Measurements from ENCODE around the gene CD8A.
A peak's percentile ranks its signal among the peaks of the same experiment; 100 is the strongest.

The CD8A gene

DNA sequence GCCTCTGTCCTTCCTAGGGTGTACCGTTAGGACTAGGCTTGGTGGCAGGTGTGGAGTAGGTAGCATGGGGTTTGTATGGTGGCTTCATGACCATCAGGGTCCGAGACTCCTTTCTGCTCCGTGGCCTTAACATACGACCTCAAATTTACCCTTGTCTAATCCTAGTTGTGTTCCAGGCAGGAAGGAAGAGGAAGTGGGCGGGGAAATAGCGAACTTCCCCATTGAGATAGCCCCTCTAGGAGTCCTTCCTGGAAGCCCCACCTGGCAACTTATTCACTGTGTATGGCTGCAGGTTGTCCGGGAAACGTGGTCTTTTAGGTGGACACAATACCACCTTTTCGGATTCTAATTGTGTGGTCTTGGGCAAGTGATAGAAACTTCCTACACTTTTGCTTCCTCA, 9.3 kb downstream of the CD8A start:
- FAIRE-seq = no peak
- no peak for DNase-seq (ENCODE audit: extremely low spot score, insufficient read length, low read depth)

DNA sequence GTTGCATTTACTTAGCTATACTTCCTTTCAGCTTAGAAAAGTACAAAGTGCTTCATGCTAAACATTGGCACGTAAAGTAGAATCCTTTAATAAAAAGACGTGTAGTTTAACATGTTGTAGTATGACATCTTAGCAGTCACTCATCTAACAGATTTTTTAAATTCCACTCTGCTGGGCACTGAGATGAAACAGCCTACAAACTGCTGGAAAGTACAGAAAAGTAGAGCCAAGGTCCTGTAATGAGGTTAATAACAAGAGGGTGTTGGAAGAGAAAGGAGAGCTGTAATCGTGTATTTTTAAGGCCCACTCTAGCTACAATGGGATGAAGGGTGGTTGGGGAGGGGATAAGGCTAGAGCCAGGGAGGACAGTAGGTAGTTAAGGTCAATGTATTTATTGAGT, 10.7 kb downstream of the CD8A start:
- DNase-seq (ENCODE audit: extremely low spot score, insufficient read length, low read depth) (no peak), FAIRE-seq (no peak)

DNA sequence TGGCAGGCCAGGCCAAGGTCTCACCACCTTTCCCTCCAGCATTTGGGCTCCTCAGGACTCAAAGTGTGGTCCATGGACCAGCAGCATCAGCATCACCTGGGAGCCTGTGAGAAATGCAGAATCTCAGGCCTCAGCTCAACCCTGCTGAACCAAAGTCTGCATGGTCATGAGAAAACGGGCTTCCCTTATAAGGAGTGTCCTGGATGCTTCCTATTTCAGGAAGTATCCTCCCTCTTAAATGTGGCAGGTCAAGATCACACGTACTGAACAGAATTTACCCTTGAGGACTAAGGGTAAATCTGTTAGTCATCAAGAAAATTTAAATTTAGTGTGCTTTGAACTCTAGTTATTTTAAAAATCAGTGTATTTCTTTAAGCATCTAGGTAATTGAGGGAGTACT, 11.8 kb downstream of the CD8A start:
- FAIRE-seq (no peak), DNase-seq (ENCODE audit: extremely low spot score, insufficient read length, low read depth) (no peak)

DNA sequence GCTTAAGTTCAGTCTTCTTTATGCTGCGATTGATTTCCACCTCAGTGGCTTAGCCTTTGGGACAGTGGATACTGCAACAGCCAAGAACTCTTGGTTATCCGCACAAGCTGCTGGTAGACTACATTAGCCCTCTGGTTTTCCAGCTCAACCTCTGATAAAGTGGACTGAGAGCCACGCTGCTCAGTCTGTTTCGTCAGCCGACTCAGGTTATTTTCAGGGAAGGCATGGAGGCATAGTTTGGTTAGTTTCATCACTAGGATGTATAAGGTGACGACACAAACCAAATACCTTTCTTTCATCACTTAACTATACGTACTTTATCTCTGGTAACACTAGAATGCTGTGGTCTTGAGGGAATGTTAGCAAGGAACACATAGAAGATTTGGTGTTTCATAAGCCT, 14.2 kb downstream of the CD8A start:
- FAIRE-seq = no peak

DNA sequence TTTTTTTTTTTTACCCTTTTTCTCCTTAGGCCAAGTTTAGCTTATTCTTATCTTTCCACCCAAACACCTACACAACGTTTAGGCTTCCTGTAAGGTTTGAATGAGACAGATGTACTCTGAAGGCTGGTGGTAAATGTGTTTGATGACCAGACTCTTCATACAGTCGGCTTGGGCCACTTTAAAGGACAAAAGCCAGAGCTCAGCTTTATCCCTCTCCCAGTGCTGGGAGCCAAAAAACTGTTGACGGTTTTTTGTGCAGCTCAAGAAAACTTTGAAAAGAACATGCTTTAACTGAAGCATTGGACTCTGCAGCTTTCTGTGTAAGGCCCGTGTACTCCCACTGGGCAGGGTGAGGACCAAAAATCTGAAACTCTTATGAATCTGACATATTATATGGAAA, 15.4 kb downstream of the CD8A start:
- DNase-seq (ENCODE audit: extremely low spot score, insufficient read length, low read depth) = no peak
- no peak for FAIRE-seq

More for the DNA sequence above, 14.2 kb downstream of the CD8A start:
- DNase-seq (ENCODE audit: extremely low spot score, insufficient read length, low read depth) = no peak

DNA sequence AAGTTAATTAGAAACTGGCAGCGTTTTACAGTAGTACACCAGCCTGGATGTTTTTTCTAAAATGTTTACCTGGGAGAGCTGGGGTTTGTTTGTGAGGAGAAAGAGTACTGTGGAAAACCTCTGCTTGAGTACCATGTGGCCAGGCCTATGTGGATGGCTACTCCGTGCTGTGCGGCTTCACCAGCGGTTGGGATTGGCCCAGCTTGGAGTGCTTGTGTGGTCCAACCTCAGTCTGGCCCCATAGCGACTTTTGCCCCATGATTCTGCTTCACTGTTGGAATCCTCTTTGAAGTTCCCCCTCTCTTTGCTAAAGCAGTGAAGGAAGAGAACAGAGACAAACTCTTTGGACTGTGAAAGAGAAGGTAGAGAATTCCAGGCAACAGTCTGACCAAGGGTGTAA, 15.9 kb downstream of the CD8A start:
- DNase-seq (ENCODE audit: extremely low spot score, insufficient read length, low read depth) (no peak), FAIRE-seq (no peak)

DNA sequence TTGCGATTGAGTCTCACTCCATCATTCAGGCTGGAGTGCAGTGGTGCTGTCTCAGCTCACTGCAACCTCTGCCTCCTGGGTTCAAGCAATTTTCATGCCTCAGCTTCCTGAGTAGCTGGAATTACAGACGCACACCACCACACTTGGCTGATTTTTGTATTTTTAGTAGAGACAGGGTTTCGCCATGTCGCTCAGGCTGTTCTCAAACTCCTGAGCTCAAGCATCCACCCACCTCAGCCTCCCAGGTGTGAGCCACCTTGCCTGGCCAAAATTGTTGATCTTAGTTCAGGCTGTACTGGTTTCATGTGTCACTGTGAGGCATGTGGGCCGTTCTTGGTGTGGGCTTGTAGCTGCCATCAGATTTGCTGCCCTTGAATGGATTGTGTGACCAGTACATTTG, 18.1 kb downstream of the CD8A start:
- FAIRE-seq (no peak), DNase-seq (ENCODE audit: extremely low spot score, insufficient read length, low read depth) (no peak)

DNA sequence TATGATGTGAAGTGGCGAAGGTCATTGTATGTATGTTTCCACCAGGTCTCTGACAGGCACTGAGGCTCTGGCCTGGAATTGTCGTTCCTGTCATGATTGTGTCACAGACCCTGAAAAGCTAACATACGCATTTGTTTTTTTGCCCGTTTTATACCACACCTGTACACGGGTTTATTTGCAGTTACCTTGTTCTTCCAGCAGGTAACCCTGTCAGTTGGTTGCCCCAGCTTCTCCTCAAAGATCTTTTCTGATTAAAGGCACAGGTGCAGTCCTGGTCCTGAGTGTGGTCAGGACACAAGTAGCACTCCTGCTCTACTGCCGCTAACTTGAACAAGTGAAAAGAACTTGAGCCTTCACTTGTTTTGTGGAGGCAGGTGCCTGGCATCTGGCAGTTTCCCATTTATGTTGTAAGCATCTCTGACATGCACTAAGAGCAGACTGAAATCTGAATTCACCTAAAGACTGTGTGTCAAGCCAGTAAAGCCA, 19.9 kb downstream of the CD8A start:
- no peak for FAIRE-seq
- DNase-seq (ENCODE audit: extremely low spot score, insufficient read length, low read depth) = no peak

DNA sequence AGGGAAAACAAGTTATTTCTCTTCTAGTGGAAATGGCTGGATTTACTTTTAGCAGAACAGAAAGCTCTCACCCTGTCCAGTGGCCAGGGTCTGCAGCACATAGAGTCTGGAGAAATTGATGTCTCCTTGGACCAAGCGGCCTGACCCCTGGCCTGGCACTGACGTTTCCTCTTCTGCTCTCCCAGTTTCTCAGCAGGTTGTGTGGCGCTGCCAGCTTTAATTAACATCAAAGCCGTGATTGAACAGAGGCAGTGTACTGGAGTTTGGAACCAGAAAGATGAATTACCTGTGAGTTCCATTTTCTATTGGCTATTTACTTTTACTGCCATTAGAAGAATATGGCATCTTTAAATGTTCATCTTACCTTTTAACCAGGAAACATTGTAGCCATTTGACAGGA, 20.9 kb downstream of the CD8A start:
- FAIRE-seq = no peak
- no peak for DNase-seq (ENCODE audit: extremely low spot score, insufficient read length, low read depth)

DNA sequence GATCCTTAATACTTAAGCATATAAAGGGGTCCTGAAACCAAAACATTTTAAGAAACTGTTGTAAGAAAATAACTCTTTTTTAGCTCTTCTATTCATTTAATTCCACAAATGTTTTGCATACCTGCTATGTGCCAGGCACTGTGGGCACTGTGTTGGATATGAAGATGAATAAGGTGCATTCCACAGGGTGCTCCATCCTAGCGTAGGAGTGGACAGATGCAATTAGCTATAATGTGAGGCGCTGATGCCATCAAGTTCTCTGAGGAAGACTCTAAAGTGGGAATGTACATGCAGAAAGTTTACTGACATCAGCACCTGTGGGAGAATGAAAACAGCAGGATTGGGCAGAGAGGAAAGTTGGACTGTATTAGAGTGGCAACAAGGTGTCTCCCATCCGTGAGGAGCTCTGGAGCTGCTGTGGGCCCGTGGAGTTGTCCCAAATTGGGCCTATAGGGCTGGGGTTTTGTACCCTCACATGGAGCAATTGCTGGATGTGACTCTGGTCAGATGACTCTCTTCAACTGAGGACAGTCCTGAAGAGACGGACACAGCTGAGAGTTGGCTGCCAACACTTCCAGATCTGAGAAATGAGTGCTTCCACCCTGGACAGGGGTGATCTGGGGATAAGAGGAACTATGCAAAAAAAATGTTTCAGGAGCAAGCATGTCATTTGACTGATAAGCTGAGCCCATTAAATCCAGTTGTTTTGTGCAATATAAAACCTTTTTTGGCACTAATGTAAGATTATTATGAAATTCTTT, 22.3 kb downstream of the CD8A start:
- no peak for FAIRE-seq

DNA sequence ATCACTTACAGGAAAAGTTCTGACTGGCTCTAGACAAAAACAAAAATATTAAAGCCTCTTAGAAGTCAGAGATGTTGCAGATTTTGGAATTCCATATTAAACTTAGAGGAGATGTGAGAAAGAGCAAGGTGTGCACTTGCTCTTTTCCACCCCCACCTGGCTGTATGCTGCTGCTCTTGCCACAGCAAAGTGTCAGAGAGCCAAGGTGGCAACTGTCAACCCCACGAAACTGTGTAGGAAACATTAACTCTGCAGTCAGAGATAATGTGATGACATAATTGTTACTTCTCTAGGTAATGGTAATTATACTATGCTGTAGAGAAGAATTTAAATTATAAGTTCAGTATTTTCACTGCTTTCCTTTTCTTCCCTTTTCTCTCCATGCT, 25.4 kb downstream of the CD8A start:
- DNase-seq (ENCODE audit: extremely low spot score, insufficient read length, low read depth) = no peak
- FAIRE-seq = no peak

More for the DNA sequence above, 22.3 kb downstream of the CD8A start:
- no peak for DNase-seq (ENCODE audit: extremely low spot score, insufficient read length, low read depth)

DNA sequence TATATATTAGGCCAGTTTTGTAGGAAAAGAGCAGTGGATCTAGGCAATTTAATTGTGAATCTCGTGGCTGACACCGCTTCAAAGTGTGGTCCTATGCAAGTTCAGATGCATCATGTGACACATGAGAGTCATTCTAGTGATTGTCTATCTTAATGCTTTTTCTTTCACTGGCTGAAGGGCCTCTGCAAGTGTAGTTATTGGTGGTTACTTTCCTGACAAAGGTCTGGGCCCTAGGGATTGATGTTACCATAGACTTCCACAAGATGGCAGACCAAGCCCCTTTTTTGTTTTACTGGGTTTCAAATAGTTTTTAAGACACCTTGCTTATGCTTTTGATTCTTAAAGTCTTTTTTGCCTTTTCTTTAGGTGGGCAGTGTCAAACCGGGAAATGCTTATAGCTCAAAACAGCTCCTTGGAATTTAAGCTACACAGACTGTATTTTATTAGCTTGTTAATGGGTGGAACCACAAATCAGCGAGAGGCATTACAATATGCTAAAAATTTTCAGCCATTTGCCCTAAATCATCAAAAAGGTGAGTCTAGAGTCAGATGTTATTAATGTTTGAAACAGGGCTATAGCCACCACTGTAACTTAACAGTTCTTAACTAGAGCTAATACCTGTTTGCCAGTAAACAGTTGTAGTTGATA, 25.9 kb downstream of the CD8A start:
- FAIRE-seq = peak; percentile 83
- DNase-seq (ENCODE audit: extremely low spot score, insufficient read length, low read depth) = peak; percentile 12

DNA sequence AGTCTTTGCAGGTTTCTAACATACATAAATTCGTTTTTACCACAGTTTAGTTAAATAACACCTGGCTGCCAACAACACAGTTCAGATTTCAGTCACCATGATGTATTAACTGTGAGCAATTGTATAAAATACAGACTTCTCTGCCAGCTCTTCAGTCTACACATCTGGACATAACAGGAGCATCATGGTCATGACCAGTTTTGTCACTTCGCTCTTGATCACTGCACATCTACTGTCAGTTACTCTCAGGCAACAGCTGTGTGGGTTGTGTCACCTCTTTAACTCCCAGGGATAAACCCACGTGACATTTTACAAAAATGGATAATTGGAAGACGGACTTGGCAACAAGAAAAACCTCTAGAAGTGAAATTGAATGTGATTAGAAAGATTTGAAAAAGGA, 30.3 kb downstream of the CD8A start:
- DNase-seq (ENCODE audit: extremely low spot score, insufficient read length, low read depth) (no peak), FAIRE-seq (no peak)

DNA sequence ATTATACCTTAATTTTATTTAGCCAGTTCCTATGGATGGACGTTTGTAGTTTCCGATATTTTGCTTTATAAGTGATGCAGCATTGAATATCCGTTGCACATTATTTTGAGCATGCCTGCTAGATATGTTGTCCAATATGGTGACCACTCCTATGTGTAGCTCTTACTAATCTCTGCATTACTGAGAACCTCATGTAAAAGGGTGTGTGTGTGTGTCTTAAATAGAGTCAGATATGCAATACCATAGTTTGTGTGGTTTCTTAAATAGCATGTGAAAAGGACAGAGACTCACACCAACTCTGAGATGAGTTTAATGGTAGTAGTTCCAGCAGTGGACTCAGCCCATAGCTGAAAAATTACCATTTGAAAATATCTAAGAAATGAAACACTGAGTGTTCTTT, 32.3 kb downstream of the CD8A start:
- FAIRE-seq (no peak), DNase-seq (ENCODE audit: extremely low spot score, insufficient read length, low read depth) (no peak)

DNA sequence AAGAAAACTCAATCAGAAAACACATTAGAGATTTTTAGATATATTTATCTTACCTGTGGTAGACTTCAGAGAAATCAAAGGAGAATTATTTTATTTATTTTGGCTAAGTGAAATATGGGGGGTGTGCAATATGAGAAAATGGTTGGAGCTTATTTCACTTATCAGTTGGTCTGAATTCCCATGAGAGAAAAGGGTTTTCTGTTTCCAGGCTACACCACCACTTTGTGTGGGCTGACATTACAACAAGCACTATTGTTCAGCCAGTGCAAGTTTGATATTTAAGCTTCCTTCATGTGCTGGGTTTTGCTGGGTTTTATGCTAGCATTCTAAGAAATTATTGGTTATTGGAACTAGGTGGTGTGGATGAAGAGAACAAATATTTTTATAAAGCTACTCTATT, 37.1 kb downstream of the CD8A start:
- no peak for FAIRE-seq
- DNase-seq (ENCODE audit: extremely low spot score, insufficient read length, low read depth) = no peak

DNA sequence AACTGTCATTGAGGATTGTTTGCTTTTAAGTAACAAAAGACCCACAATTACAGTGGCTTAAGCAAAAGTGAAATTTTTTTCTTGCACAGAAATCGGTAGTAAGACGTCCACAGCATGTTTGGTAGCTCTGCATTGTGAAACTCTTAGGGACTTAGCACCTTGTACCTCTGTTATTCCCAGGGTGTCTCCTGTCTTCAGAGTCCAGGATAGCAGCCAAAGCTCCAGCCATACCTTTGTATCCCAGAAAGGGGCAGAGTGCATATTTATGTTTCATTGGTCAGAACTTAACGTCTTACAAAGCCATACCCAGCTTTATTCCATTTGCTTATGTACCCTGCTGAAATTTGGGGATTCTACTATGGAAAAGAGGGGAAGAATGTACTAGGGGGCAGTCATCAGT, 37.8 kb downstream of the CD8A start:
- DNase-seq (ENCODE audit: extremely low spot score, insufficient read length, low read depth) (no peak), FAIRE-seq (peak; percentile 24)

DNA sequence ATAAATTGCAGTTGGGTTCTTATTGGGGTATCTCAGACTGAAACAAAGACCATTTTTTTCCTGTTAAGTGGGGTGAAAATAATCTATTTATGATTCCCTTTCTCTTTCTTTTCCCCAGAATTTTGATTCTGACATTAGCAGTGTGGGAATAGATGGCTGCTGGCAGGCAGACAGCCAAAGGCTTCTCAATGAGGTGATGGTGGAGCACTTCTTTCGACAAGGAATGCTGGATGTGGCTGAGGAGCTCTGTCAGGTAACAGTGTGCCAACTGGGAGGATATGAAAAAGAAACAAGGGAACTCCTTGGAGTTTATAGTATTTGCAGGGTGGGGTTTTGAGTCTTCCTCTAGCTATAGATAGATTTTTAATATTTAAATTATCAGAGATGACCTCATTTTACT, 38.9 kb downstream of the CD8A start:
- DNase-seq (ENCODE audit: extremely low spot score, insufficient read length, low read depth) (no peak), FAIRE-seq (no peak)

DNA sequence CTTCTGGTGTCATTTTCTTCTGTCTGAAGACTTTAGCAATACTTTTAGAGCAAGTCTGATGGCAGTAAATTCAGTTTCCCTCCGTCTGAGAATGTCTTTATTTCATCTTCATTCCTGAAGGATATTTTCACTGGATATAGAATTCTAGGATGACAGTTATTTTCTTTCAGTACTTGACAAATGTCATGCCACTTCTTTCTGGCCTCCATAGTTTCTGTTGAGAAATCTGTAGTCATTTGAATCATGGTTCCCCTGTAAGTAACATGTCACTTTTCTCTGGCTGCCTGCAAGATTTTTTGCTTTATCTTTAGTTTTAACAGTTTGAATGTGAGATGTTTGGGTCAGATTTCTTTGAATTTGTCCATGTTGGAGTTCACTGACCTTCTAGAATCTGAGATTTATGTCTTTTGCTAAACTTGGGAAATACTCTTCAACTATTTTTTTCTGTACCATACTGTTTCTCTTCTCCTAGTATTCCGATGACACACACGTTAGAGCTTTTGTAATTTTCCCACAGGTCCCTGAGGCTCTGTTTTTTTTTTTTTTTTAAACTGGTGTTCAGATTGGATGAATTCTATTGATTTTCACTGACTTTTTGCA, 40.4 kb downstream of the CD8A start:
- DNase-seq (ENCODE audit: extremely low spot score, insufficient read length, low read depth) (no peak), FAIRE-seq (no peak)

DNA sequence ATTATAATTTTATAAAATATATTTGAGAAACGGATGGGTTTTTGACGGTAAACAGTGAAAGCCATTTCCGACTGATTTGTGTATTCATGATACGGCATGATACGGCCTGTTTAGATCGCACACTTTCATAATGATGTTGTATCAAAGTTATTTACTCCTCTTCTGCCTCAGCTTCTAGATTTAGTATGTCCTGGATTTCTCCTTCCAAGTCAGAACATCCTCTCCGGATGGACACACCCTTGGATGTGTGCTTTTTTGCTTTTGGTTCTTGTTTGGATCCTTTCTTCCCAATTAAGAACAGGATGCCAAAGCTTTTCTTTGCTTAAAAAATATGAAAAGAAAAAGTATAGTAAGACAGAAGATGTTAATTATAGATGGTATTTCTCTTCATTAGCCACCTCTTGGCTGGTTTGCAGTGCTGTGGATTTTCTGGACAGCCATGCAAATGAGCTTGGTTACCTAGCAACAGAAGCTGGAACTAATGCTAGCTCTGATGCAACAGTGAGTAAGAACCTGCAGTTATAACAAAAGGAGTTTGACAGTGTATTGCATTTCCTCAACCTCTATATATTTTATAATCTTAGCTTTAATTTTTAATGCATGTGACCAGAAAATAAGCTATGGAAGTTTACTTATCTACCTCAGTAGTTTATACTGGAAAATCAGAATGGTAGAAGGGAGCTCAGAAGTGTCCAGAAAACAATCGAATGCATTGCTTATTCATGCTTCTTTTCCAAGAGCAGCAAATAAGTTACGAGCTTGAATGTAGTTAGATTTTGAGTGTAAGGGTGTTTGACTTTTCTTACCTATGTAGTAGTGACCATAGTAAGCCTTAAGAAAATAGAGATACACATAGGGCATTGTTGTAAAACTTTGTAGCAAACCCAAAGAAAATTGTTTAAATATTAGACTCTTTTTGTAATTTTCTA, 42.7 kb downstream of the CD8A start:
- peak; percentile 39 for FAIRE-seq
- no peak for DNase-seq (ENCODE audit: extremely low spot score, insufficient read length, low read depth)

DNA sequence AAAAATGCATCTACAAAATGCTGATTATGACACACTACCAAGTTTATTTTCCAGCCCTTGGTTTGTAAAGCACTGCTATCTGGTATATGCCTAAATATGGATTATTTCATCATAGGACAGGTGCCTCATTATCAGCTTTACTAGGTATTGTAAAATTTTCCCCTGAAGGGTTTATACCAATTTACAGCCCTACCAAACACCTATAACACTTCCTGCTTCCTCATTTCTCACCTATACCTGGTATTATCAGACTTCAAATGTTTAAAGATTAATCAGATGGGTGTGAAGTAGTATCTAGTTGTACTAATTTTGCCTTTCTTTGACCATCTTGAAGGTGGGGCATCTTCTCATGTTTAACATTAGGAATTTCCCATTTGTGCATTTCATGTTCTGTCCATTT, 43.8 kb downstream of the CD8A start:
- FAIRE-seq = no peak
- no peak for DNase-seq (ENCODE audit: extremely low spot score, insufficient read length, low read depth)

Measured in GM18507 (cell line).